ENCODE data around the gene CRMP1. TPM values are rescaled to one million over a fixed set of nuclear protein-coding genes. Genes with fewer than 3 reads are reported as not detected.

The CRMP1 gene
- total RNA-seq, 4 donors from 2014 or later: 0.39 to 0.66 TPM; not detected in 2

GRCh38 chr4:5869966-5870619 is 22.8 kb downstream of the CRMP1 start:
- TF ChIP-seq POLR2A (IDR thresholded peaks at IDR 0.05) (no peak), CTCF (IDR thresholded peaks at IDR 0.05 in 4 of 5, conservative IDR thresholded peaks at IDR 0.05 in 1 of 5) (no peak)

GRCh38 chr4:5867866-5868265 is 25.0 kb downstream of the CRMP1 start:
- H3K27ac ChIP-seq: no peak overlapping the region
- H3K9me3 ChIP-seq: no peaks in the 10 kb centered on the region
- no peak overlapping the region for H3K4me3 ChIP-seq
- in situ Hi-C loops (cut with MboI; ENCODE audit: low sequenced_read_pairs in 4 of 4) (no loop called here), intact Hi-C loops (cut with DNase I; ENCODE audit: low total_unique reads) (no loop called here)
- TF ChIP-seq POLR2A (IDR thresholded peaks at IDR 0.05) (no peak), CTCF (IDR thresholded peaks at IDR 0.05 in 4 of 5, conservative IDR thresholded peaks at IDR 0.05 in 1 of 5) (no peak)
- H3K27me3 ChIP-seq: no peaks in the 10 kb centered on the region
- no peaks in the 10 kb centered on the region for H3K4me1 ChIP-seq
- no peak for DNase-seq
- ATAC-seq: no peak
- no peaks in the 10 kb centered on the region for H3K36me3 ChIP-seq

More at GRCh38 chr4:5869966-5870619, 22.8 kb downstream of the CRMP1 start:
- intact Hi-C loops (cut with DNase I; ENCODE audit: low total_unique reads) (no loop called here), in situ Hi-C loops (cut with MboI; ENCODE audit: low sequenced_read_pairs in 4 of 4) (no loop called here)
- DNase-seq: no peak
- no peaks in the 10 kb centered on the region for H3K27me3 ChIP-seq
- ATAC-seq: no peak
- no peak overlapping the region for H3K27ac ChIP-seq
- no peaks in the 10 kb centered on the region for H3K4me1 ChIP-seq
- H3K9me3 ChIP-seq: no peaks in the 10 kb centered on the region
- H3K4me3 ChIP-seq: no peak overlapping the region
- H3K36me3 ChIP-seq: no peaks in the 10 kb centered on the region

- Histone ChIP-seq H3K9me3 (no peaks in the 10 kb centered on the region), H3K4me3 (no peak overlapping the region), H3K4me1 (no peaks in the 10 kb centered on the region), H3K36me3 (no peaks in the 10 kb centered on the region), H3K27me3 (no peaks in the 10 kb centered on the region), H3K27ac (no peak overlapping the region)
- no peak for ATAC-seq
- no peak for DNase-seq
- in situ Hi-C loops (cut with MboI; ENCODE audit: low sequenced_read_pairs in 4 of 4) (no loop called here), intact Hi-C loops (cut with DNase I; ENCODE audit: low total_unique reads) (no loop called here)
- no peak for TF ChIP-seq POLR2A (IDR thresholded peaks at IDR 0.05)
Observed at GRCh38 chr4:5866841-5867813, 25.8 kb downstream of the CRMP1 start.

GRCh38 chr4:5865896-5866599 is 26.8 kb downstream of the CRMP1 start:
- H3K27ac ChIP-seq: no peak overlapping the region
- no peak for ATAC-seq
- DNase-seq: no peak
- intact Hi-C loops (cut with DNase I; ENCODE audit: low total_unique reads) (no loop called here), in situ Hi-C loops (cut with MboI; ENCODE audit: low sequenced_read_pairs in 4 of 4) (no loop called here)
- H3K27me3 ChIP-seq: no peaks in the 10 kb centered on the region
- no peaks in the 10 kb centered on the region for H3K9me3 ChIP-seq
- no peak overlapping the region for H3K4me3 ChIP-seq
- no peaks in the 10 kb centered on the region for H3K36me3 ChIP-seq
- H3K4me1 ChIP-seq: no peaks in the 10 kb centered on the region
- no peak for TF ChIP-seq POLR2A (IDR thresholded peaks at IDR 0.05)
- TF ChIP-seq CTCF (IDR thresholded peaks at IDR 0.05 in 4 of 5, conservative IDR thresholded peaks at IDR 0.05 in 1 of 5): no peak

All from gastrocnemius medialis (tissue), 4 donors.